ENCODE measurements around the gene ERBIN.
"Not testable (repeated sequence)": the region's sequence is repeated elsewhere in the genome, so short reads cannot be mapped to it uniquely, and the experiment has no call there.

ERBIN gene

GRCh38 chr5:66010476-66010875 is 84.1 kb downstream of the ERBIN start:
- DNase-seq, result peak in 1 of 2 donors; percentile 35

GRCh38 chr5:66012271-66012670 is 85.9 kb downstream of the ERBIN start:
- no peak for DNase-seq

GRCh38 chr5:66013397-66013796 is 87.0 kb downstream of the ERBIN start:
- no peak for DNase-seq

- no peak for DNase-seq
These were observed 87.5 kb downstream of the ERBIN start for GRCh38 chr5:66013906-66014305.

GRCh38 chr5:66015196-66015960 is 89.0 kb downstream of the ERBIN start:
- DNase-seq, result no peak

- DNase-seq, result no peak
These were observed 95.2 kb downstream of the ERBIN start for GRCh38 chr5:66021585-66021984.

- no peak for DNase-seq
These were observed 112.9 kb downstream of the ERBIN start for GRCh38 chr5:66039296-66039695.

- DNase-seq, result no peak
These were observed 113.3 kb downstream of the ERBIN start for GRCh38 chr5:66039701-66040100.

- DNase-seq, result no peak
These were observed 115.3 kb downstream of the ERBIN start for GRCh38 chr5:66041627-66042026.

- no peak for DNase-seq
These were observed 130.9 kb downstream of the ERBIN start for GRCh38 chr5:66057239-66057638.

GRCh38 chr5:66061320-66061719 is 134.9 kb downstream of the ERBIN start:
- DNase-seq, result not testable (repeated sequence)

- DNase-seq, result not testable (repeated sequence)
These were observed 136.7 kb downstream of the ERBIN start for GRCh38 chr5:66063061-66063460.

GRCh38 chr5:66066826-66067225 is 140.5 kb downstream of the ERBIN start:
- DNase-seq, result no peak

- DNase-seq, result no peak
These were observed 145.7 kb downstream of the ERBIN start for GRCh38 chr5:66072031-66072430.

- no peak for DNase-seq
These were observed 148.5 kb downstream of the ERBIN start for GRCh38 chr5:66074901-66075300.

GRCh38 chr5:66080664-66081063 is 154.3 kb downstream of the ERBIN start:
- no peak for DNase-seq

GRCh38 chr5:66089384-66089783 is 163.0 kb downstream of the ERBIN start:
- no peak for DNase-seq

- DNase-seq, result no peak
These were observed 174.5 kb downstream of the ERBIN start for GRCh38 chr5:66100851-66101250.

GRCh38 chr5:66113160-66113559 is 186.8 kb downstream of the ERBIN start:
- no peak for DNase-seq

GRCh38 chr5:66118304-66118703 is 191.9 kb downstream of the ERBIN start:
- DNase-seq, result no peak

GRCh38 chr5:66122379-66123034 is 196.1 kb downstream of the ERBIN start:
- DNase-seq, result no peak

GRCh38 chr5:66129144-66129543 is 202.8 kb downstream of the ERBIN start:
- DNase-seq, result no peak

GRCh38 chr5:66130493-66130892 is 204.1 kb downstream of the ERBIN start:
- DNase-seq, result no peak

Data from CD4-positive, alpha-beta T cell treated with Interleukin-4 for 1 hour (primary cell).